ENCODE measurements around the gene KIAA0930. TPM values are rescaled to one million over a fixed set of nuclear protein-coding genes. Genes with fewer than 3 reads are reported as not detected.
"Not testable (repeated sequence)": the region's sequence is repeated elsewhere in the genome, so short reads cannot be mapped to it uniquely, and the experiment has no call there.

KIAA0930 gene
- 43.1 TPM for polyA plus RNA-seq (2012; ENCODE audit: low read depth, missing spikeins)

DNA sequence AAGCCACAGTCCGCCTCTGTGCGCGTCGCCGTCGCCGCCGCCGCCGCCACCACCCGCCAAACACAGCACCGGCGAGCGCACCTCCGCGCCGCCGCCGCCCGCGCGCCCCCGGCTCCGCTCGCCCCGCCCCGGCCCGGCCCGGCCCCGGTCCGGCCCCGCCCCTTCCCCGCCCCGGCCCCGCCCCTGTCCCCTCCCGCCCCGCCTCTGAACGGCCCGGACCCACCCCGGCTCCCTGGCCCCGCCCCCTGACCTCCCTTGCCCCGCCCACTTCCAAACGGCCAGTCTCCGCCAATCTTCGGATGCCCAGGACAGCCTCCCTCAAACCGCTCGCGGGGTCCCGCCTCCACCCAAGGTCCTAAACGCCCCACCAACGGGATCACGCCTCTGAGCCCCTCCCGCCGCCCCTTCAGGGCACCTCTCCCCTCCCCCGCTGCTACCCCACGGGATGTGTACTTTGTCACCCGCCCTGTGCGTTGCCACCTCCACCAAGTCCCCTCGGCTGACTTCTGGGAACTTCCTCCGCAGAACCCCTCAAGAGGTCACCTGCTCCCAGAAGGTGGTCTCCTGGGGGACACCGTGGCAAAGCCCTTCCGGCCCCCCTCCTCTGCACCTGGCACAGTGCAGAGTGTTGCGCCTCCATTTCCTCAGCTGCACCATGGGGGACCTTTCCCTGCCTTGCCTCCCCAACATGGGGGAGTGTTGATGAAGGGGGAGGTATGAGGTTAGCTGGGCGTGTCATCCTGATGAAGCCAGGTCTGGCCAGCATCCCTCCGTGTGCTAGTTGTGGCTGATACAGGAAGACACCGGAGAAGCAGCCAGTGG, at the start of gene KIAA0930:
Gene KIAA0930 (minus strand): TSS at position 85 of the 822 bp plus-strand sequence. CDS start 191 bp downstream, outside the sequence.
- FAIRE-seq (peak; percentile 95), DNase-seq (ENCODE audit: insufficient read length, low spot score) (peak; percentile 88)
- TF ChIP-seq SPI1 (IDR thresholded peaks at IDR 0.05; ENCODE audit: low read depth, low read length) (no peak), POU2F2 (IDR thresholded peaks at IDR 0.05; ENCODE audit: low read depth, low read length) (no peak), PAX5 (IDR thresholded peaks at IDR 0.05; ENCODE audit: insufficient read depth, low read length, severe bottlenecking) (no peak), TAF1 (IDR thresholded peaks at IDR 0.05; ENCODE audit: low read depth, low read length) (no peak), POLR2A (IDR thresholded peaks at IDR 0.05; ENCODE audit: low read depth, low read length) (no peak), POLR2AphosphoS5 (IDR thresholded peaks at IDR 0.05; ENCODE audit: low read depth, low read length) (no peak)

- no peak for TF ChIP-seq POLR2A (IDR thresholded peaks at IDR 0.05; ENCODE audit: low read depth, low read length)
- no peak for TF ChIP-seq SPI1 (IDR thresholded peaks at IDR 0.05; ENCODE audit: low read depth, low read length)
- TF ChIP-seq TAF1 (IDR thresholded peaks at IDR 0.05; ENCODE audit: low read depth, low read length) = no peak
- no peak for TF ChIP-seq POU2F2 (IDR thresholded peaks at IDR 0.05; ENCODE audit: low read depth, low read length)
- no peak for TF ChIP-seq PAX5 (IDR thresholded peaks at IDR 0.05; ENCODE audit: insufficient read depth, low read length, severe bottlenecking)
- TF ChIP-seq POLR2AphosphoS5 (IDR thresholded peaks at IDR 0.05; ENCODE audit: low read depth, low read length) = no peak
- FAIRE-seq (peak; percentile 35), DNase-seq (ENCODE audit: insufficient read length, low spot score) (no peak)
These were observed 46.3 kb upstream of the KIAA0930 start for GRCh38 chr22:45286854-45287551.

DNA sequence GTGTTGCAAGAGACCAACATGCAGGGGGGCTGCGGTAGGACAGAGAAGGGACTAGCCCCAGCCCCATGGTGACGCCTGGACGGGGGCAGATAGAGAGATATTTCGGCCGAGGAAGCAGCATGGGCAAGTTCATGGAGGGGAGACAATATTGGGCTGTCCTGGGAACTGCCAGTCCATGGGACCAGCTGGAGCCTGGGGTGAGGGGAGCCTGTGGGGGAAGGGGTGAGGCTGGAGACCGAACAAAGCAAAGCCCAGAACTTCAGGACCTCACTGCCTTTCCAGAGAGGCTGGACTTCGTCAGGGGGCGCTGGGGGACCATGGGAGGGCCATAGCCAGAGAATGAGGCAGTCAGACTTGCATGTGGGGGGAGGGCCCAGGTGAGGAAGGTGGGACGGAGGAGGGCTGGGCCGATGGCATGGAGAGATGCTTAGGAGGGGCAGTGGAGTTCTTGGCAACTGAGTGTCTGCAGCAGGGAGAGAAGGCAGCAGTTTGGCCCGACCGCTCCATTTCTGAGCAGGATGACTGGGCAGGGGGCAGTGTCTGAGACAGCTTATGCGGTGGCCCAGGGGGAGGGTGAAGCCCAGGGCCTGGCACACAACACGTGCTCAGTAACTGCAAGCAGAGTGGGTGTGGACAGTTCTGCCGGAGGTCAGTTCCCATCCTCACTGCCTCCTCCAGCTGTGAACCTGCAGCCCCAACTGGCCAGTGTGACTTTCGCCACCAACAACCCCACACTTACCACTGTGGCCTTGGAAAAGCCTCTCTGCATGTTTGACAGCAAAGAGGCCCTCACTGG, 44.8 kb upstream of the KIAA0930 start:
- DNase-seq (ENCODE audit: insufficient read length, low spot score) (no peak), FAIRE-seq (no peak)
- TF ChIP-seq TAF1 (IDR thresholded peaks at IDR 0.05; ENCODE audit: low read depth, low read length) (no peak), PAX5 (IDR thresholded peaks at IDR 0.05; ENCODE audit: insufficient read depth, low read length, severe bottlenecking) (no peak), SPI1 (IDR thresholded peaks at IDR 0.05; ENCODE audit: low read depth, low read length) (no peak), POLR2AphosphoS5 (IDR thresholded peaks at IDR 0.05; ENCODE audit: low read depth, low read length) (no peak), POLR2A (IDR thresholded peaks at IDR 0.05; ENCODE audit: low read depth, low read length) (no peak), POU2F2 (IDR thresholded peaks at IDR 0.05; ENCODE audit: low read depth, low read length) (no peak)

- TF ChIP-seq SPI1 (IDR thresholded peaks at IDR 0.05; ENCODE audit: low read depth, low read length) (no peak), POU2F2 (IDR thresholded peaks at IDR 0.05; ENCODE audit: low read depth, low read length) (peak; percentile 66; the same call in 1 of the 2 replicates)
- DNase-seq (ENCODE audit: insufficient read length, low spot score) (peak; percentile 41), FAIRE-seq (peak; percentile 57)
These were observed 44.1 kb upstream of the KIAA0930 start, which contains the start of gene UPK3A for GRCh38 chr22:45284705-45285262. TSS of gene UPK3A (plus strand) at chr22:45284949. CDS start at chr22:45285014, 65 bp downstream.

DNA sequence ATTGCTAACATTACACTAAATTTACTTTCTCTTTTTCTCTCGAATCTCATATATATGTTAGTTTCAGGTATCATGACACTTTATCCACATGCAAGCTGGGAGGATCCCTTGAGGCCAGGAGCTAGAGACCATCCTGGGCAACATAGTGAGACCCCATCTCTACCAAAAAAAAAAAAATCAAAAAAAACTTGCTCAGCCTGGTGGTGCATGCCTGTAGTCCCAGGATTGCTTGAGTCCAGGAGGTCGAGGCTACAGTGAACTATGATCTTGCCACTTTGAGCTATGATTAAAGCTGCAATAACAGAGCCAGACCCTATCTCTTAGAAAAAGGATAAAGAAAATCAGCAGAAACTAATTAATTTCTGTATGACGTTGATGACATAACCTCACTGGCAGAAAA, 40.3 kb upstream of the KIAA0930 start:
- TF ChIP-seq PAX5 (IDR thresholded peaks at IDR 0.05; ENCODE audit: insufficient read depth, low read length, severe bottlenecking) (no peak), TAF1 (IDR thresholded peaks at IDR 0.05; ENCODE audit: low read depth, low read length) (no peak)
- DNase-seq (ENCODE audit: insufficient read length, low spot score) = no peak
- no peak for FAIRE-seq

- no peak for DNase-seq (ENCODE audit: insufficient read length, low spot score)
- no peak for FAIRE-seq
- no peak for TF ChIP-seq POLR2AphosphoS5 (IDR thresholded peaks at IDR 0.05; ENCODE audit: low read depth, low read length)
These were observed 39.9 kb upstream of the KIAA0930 start for GRCh38 chr22:45280587-45280980.

DNA sequence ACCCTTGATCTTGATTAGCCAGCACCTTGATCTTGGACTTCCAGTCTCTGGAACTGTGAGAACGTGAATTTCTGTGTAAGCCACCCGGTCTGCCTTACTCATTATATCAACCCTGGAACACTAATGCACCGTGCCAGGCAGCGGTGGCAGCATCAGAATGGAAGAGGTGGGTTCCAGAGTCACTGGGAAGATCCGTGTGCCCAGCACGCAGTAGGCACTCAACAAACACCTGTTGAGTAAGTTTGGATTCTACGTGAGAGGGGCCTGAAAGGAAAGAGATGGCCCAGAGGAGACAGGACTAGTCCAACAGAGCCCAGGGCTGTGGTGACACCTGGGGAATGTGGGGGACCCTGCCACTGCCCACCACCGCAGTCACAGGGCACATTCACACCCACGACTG, 37.4 kb upstream of the KIAA0930 start:
- FAIRE-seq = no peak
- TF ChIP-seq POLR2A (IDR thresholded peaks at IDR 0.05; ENCODE audit: low read depth, low read length) (no peak), PAX5 (IDR thresholded peaks at IDR 0.05; ENCODE audit: insufficient read depth, low read length, severe bottlenecking) (no peak), SPI1 (IDR thresholded peaks at IDR 0.05; ENCODE audit: low read depth, low read length) (no peak), TAF1 (IDR thresholded peaks at IDR 0.05; ENCODE audit: low read depth, low read length) (no peak), POU2F2 (IDR thresholded peaks at IDR 0.05; ENCODE audit: low read depth, low read length) (no peak), POLR2AphosphoS5 (IDR thresholded peaks at IDR 0.05; ENCODE audit: low read depth, low read length) (no peak)
- DNase-seq (ENCODE audit: insufficient read length, low spot score) = no peak

DNA sequence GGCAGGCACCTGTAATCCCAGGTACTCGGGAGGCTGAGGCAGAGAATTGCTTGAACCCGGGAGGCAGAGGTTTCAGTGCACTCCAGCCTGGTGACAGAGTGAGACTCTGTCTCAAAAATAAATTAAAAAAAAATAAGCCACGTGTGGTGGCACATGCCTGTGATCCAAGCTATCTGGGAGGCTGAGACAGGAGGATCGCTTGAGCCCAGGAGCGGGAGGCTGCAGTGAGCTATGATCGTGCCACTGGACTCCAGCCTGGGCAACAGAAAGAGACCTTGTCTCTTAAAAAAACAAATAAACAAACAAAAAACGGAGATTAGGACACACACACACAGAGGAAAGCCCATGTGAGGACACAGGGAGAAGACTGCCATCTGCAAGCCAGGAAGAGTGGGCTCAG, 37.0 kb upstream of the KIAA0930 start:
- not testable (repeated sequence) for DNase-seq (ENCODE audit: insufficient read length, low spot score); FAIRE-seq

GRCh38 chr22:45276507-45277105, 35.9 kb upstream of the KIAA0930 start:
- FAIRE-seq (no peak), DNase-seq (ENCODE audit: insufficient read length, low spot score) (no peak)
- TF ChIP-seq POLR2A (IDR thresholded peaks at IDR 0.05; ENCODE audit: low read depth, low read length) (no peak), SPI1 (IDR thresholded peaks at IDR 0.05; ENCODE audit: low read depth, low read length) (no peak)
